ENCODE data around the gene TCF12. TPM values are rescaled to one million over a fixed set of nuclear protein-coding genes. Genes with fewer than 3 reads are reported as not detected.
A peak's percentile ranks its signal among the peaks of the same experiment; 100 is the strongest.

TCF12 gene
- total RNA-seq, 1 donor from 2014 or later: 207 TPM

DNA sequence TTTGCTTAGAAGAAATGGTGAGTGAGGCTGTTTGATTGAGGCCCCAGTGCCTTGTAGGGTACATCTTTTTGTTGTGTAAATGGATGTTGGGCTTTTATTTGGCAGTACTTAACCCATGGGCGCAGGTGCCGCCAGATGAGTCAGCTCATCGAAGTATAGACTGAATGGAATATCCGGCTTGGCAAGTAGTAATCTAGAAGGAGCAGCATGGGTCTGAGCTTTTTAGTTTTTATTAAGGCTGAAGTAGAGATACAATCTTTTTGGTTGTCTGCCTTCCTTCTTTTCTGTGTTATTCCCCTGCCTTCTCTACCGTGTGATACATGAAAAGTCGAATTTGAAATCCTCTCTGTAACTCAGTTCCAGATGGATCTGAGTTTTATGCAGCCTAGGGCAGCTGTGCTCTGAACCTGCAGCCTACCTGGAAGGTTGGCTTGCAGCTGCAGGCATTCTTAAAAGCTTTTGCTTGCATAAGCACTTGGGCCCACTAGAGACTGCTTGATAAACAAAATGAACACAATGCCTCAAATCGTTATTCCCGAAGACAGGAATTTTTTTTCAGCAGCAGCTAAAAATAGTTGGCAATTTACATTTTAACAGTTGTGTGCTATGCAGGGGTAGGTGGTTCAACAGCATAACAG, 280.3 kb downstream of the TCF12 start:
- peak overlapping the region; percentile 95 for H3K27ac Mint-ChIP-seq (ENCODE audit: unreplicated experiment)
- peaks cover 9% of the 10 kb centered on the region for H3K36me3 Mint-ChIP-seq (ENCODE audit: low read depth)
- no peaks in the 10 kb centered on the region for H3K27me3 Mint-ChIP-seq (ENCODE audit: low read depth)
- no peak for DNase-seq (ENCODE audit: low read depth, low spot score)
- TF ChIP-seq CTCF (conservative IDR thresholded peaks at IDR 0.05): no peak
- H3K4me3 Mint-ChIP-seq: peak overlapping the region; percentile 51
- peaks cover 34% of the 10 kb centered on the region for H3K4me1 Mint-ChIP-seq
- no peaks in the 10 kb centered on the region for H3K9me3 Mint-ChIP-seq

- Mint-ChIP-seq H3K9me3 (no peaks in the 10 kb centered on the region), H3K4me3 (no peak overlapping the region), H3K36me3 (ENCODE audit: low read depth) (peaks cover 7% of the 10 kb centered on the region), H3K27ac (ENCODE audit: unreplicated experiment) (no peak overlapping the region), H3K27me3 (ENCODE audit: low read depth) (no peaks in the 10 kb centered on the region), H3K4me1 (peaks cover 40% of the 10 kb centered on the region)
- TF ChIP-seq CTCF (conservative IDR thresholded peaks at IDR 0.05): no peak
- DNase-seq (ENCODE audit: low read depth, low spot score): no peak
These were observed 283.1 kb downstream of the TCF12 start for GRCh38 chr15:57201578-57201977.

GRCh38 chr15:57203906-57204305, 285.5 kb downstream of the TCF12 start:
- Mint-ChIP-seq H3K27me3 (ENCODE audit: low read depth) (no peaks in the 10 kb centered on the region), H3K9me3 (no peaks in the 10 kb centered on the region), H3K27ac (ENCODE audit: unreplicated experiment) (no peak overlapping the region), H3K36me3 (ENCODE audit: low read depth) (peaks cover 2% of the 10 kb centered on the region), H3K4me3 (no peak overlapping the region), H3K4me1 (peaks cover 23% of the 10 kb centered on the region)
- no peak for TF ChIP-seq CTCF (conservative IDR thresholded peaks at IDR 0.05)
- no peak for DNase-seq (ENCODE audit: low read depth, low spot score)

GRCh38 chr15:57205027-57205855, 286.8 kb downstream of the TCF12 start:
- TF ChIP-seq CTCF (conservative IDR thresholded peaks at IDR 0.05): no peak

DNA sequence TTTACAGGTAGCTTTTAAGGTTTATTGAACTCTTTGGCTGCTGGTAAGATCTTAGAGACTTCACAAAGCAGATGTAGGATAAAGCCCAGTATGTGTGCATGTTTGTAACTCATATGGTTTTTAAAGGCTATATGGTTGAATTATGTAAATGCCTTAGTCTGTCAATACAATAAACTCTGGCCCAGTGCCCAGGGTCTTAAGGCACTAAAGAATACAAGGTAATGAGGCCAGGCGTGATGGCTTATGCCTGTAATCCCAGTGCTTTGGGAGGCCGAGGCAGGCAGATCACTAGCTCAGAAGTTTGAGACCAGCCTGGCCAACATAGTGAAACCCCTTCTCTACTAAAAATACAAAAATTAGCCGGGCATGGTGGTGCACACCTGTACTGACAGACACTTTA, 287.6 kb downstream of the TCF12 start:
- H3K9me3 Mint-ChIP-seq: no peaks in the 10 kb centered on the region
- TF ChIP-seq CTCF (conservative IDR thresholded peaks at IDR 0.05): no peak
- no peak for DNase-seq (ENCODE audit: low read depth, low spot score)
- peaks cover 2% of the 10 kb centered on the region for H3K36me3 Mint-ChIP-seq (ENCODE audit: low read depth)
- H3K4me1 Mint-ChIP-seq: peaks cover 22% of the 10 kb centered on the region
- no peak overlapping the region for H3K27ac Mint-ChIP-seq (ENCODE audit: unreplicated experiment)
- H3K27me3 Mint-ChIP-seq (ENCODE audit: low read depth): no peaks in the 10 kb centered on the region
- no peak overlapping the region for H3K4me3 Mint-ChIP-seq

More at GRCh38 chr15:57205027-57205855, 286.8 kb downstream of the TCF12 start:
- H3K27ac Mint-ChIP-seq (ENCODE audit: unreplicated experiment): no peak overlapping the region
- no peaks in the 10 kb centered on the region for H3K9me3 Mint-ChIP-seq
- H3K36me3 Mint-ChIP-seq (ENCODE audit: low read depth): peaks cover 2% of the 10 kb centered on the region
- H3K4me3 Mint-ChIP-seq: no peak overlapping the region
- no peaks in the 10 kb centered on the region for H3K27me3 Mint-ChIP-seq (ENCODE audit: low read depth)
- DNase-seq (ENCODE audit: low read depth, low spot score): no peak
- H3K4me1 Mint-ChIP-seq: peaks cover 17% of the 10 kb centered on the region
